GM18909 (cell line): ENCODE data around the gene GON7.
"Not testable (repeated sequence)": the region's sequence is repeated elsewhere in the genome, so short reads cannot be mapped to it uniquely, and the experiment has no call there.

Experiments used
- ATAC-seq: cut with Tn5 transposase; IDR thresholded peaks from one replicate; pipeline ENCODE4 v1.9.1; 2021; ENCODE audit warnings: mild to moderate bottlenecking; ENCODE audit not compliant: unreplicated experiment, poor library complexity

The GON7 gene, protein sequence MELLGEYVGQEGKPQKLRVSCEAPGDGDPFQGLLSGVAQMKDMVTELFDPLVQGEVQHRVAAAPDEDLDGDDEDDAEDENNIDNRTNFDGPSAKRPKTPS

DNA sequence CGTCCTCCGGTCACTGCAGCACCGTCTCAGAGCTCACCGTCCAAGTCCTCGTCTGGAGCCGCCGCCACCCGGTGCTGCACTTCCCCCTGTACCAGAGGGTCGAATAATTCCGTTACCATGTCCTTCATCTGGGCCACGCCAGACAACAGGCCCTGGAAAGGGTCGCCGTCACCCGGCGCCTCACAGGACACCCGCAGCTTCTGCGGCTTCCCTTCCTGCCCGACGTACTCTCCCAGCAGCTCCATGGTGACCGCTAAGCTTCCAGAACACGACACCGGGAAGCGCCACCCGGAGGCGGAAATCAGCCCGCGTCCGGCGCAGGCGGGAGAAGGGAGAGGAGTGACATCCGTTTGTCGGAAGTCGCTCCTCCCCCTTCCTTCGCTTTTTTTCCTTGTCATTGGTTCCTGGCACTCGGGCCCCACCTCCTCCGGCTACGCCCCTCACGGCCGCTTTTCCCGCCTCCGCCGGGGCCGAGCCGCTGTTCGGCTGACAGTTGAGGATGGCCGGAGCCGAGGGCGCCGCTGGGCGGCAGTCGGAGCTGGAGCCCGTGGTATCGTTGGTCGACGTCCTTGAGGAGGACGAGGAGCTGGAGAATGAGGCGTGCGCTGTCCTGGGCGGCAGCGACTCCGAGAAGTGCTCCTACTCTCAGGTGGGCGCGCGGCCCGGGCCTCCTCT, at the start of gene GON7, which contains the start of gene UBR7:
Gene GON7 (minus strand): TSS at position 273 of the 675 bp plus-strand sequence. CDS start 28 bp downstream, at position 245.
Gene UBR7 (plus strand): TSS at position 464 of the 675 bp plus-strand sequence. CDS start 36 bp downstream, at position 500.
- peak; percentile 90 for ATAC-seq

DNA sequence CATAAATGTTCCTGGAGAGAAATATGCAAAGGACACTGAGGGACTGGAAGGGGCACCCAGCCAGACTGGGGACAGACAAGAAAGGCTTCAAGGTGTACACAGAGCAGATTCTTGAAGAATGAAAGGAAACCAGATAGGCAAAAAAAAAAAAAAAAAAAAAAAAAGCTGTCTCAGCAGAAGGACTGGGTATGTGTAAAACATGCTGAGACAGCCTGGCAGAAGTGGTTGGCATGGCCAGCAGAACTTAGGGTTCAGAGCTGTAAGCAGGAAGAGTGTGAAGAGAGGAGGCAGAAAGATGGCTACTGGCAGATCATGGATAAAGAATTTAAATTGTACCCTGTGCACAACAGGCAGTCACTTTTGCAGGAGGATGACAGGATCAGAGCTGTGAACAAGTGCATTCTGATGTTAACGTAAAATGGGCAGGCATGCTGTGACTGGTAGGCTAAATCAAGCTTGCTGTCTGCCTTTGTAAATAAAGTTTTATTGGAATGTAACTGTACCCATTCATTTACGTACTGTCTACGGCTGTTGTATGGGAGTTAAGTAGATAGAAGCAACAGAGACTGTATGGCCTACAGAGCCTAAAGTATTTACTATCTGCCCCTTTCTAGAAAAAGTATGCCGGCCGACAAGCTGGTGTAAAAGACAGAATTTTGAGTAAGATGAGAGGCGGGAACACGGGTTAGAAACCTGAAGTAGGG, 42.4 kb upstream of the GON7 start:
- no peak for ATAC-seq

DNA sequence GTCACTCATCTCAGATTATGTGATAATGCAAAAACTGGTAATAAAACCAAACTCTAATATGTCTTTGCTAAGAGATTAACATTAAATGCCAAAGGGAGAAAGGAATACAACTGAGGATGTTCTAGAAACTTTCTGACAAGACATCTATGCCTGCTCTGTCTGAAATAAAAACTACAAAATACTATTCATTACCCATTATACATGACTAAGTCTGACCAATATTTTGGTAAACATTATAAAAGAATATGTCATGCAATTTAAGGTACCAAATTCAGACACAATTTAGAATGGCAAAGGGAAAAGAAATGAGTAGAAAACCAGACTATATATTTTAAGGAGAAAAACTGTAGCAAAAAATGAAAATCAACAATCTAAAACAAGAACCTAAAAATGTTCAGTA, 39.7 kb upstream of the GON7 start:
- ATAC-seq = no peak

DNA sequence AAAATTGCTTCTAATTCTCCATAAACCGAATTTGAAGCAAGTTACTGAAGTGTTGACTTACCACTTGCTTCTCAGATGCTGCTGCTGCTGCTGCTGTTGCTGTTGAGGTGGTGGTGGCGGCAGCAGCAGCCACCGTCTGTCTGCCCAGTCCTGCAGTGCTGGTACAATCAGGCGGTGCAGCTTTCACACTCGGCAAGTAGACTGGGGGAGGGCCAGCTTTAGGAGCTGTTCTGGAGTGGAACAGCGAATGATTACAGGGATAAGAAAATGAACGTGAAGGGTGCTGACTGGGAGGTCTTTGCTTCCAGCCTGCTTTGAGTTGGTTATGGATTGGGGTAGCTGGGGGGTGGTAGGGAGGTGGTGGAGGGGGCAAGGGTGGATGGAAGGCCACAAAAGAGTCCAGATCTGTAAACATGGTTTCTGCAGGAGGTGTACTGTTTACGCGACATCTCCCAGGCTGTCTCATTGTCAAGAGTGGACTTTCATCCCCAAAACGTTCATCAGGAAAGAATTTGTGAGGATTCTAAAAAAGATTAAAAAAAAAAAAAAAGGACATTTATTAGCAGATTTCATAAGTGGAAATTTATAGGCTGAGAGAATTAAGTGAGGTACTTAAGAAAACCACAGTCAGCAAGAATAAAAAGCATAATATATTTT, 39.0 kb upstream of the GON7 start:
- no peak for ATAC-seq

DNA sequence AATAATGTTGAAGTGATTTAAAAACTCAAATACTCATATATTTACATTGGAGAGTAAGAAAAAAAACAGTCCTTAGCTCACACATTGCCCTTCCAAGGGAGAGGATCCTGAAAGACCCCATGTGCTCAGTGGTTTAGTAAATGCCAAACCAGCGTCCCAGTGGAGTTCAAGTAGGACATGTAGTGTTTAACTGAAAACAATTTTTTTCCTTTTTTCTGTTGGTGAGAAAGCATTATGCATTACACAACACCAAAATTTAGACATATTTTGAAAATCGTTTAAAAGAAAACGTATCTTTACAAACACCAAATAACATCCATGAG, 33.8 kb upstream of the GON7 start:
- no peak for ATAC-seq

DNA sequence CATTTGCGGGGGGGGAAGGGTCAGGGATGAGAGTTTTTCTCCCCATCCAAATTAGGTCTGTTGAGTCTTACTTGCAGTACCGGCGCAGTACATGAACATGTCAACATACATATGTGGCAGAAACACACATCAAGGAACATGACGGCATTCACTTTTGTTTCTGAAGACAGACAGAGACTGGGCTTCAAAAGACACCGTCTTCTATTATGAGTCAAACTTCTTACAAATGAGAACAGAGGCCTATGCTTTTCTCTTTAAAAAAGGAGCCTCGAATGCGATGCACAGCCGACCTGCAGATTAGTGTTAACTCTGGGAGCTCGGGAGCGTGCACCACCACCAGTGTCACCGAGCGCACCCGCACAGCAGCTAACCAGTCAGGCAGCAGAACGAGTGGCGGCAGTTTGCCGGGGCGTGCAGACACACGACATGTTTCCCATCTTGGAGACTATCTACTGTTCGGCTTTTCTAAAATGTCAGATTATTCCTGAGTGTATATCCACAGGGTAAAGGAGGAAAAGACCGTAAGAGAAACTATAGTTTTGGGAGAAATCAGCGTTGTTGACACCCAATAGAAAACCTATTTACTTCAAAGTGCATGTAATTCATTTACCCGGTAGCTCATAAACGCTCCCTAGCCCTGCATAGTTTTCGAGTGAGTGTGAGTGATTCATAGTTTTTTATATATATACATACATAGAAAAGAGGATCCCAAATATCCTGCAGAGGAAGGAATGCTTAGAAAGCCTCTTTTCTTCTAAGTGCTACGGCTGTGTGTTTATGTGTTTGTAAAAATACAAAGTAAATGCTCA, 33.2 kb upstream of the GON7 start:
- no peak for ATAC-seq

DNA sequence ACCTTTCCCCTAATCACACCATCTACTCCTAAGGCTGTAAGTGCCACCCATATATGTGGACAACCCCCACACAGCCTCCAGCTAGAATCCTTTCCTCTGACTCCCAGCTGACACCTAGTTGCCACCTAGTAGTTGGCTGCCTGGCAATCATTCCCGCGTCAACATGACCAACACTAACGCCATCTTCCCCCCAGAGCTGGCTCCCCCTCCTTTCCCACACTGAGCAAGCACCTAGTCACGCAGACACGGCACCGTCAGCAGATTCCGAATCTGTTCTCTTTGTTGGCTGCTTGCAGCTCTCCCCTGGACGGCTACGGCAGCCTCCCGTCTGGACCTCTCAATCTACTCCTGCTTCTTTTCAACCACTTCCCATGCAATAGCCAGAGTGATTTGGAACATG, 27.9 kb upstream of the GON7 start:
- no peak for ATAC-seq

DNA sequence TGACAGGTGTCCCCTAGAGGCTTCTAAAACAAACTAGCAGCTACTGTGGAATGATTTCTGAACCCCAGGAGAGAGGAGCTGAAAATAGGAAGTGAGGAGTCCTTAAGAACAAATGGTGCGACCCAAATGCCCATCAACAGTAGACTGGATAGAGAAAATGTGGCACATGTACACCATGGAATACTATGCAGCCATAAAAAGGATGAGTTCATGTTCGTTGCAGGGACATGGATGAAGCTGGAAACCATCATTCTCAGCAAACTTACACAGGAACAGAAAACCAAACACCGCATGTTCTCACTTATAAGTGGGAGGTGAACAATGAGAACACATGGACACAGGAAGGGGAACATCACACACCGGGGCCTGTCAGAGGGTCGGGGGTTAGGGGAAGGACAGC, 26.2 kb upstream of the GON7 start:
- ATAC-seq = not testable (repeated sequence)

DNA sequence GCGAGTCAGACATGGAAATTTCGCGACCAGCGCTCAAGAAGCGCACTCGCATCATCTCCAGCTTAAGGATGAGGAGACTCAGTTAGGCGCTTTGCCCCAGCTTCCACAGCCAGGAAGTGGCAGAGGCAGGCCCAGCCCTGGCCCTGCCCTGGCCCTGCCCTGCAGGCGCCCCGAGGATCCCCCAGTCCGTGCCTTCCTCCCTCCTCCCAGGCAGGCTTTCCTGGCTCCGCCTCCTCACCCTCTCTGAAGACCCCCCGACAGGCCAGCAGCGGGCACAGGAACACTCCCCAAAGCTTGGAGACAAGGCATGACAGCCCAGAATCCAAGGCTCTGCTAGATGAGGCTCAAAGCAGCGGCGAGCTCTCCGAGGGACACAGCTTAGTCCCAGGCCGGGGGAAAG, 25.3 kb upstream of the GON7 start:
- no peak for ATAC-seq

DNA sequence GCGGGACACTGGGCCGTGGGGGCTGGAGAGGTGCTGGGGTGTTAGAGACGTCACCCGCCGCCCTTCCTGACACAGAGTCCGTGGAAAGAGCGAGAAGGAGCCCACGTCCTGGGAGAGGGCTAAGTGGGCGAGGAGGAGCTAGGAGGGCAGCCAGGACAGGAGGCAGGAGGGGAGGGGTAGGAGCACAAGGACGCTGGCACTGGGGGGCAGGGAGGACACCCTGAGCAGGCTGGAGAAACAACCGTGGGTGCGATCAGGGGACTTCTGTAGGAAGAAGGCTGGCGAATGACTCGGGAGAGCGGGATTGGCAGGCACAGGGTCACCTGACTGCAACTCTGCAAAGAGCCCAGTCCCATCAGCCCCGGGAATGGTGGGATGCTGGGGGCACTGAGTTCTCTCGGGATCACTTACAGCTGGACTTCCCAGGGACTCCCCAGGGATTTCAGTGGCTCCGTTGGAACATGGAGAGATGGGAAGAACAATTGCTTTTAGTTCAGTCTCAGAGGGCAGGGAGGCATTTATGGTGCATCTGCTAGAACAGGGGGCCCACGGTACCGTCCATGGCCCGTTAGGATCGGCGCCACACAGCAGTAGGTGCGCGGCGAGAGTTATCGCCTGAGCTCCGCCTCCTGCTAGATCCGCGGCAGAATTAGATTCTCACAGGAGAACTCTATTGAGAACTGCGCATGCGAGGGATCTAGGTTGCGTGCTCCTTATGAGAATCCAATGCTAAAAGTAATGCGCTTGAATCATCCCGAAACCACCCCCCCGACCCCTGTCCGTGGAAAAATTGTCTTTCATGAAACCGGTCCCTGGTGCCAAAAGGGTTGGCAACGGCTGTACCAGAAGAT, 24.5 kb upstream of the GON7 start:
- no peak for ATAC-seq

DNA sequence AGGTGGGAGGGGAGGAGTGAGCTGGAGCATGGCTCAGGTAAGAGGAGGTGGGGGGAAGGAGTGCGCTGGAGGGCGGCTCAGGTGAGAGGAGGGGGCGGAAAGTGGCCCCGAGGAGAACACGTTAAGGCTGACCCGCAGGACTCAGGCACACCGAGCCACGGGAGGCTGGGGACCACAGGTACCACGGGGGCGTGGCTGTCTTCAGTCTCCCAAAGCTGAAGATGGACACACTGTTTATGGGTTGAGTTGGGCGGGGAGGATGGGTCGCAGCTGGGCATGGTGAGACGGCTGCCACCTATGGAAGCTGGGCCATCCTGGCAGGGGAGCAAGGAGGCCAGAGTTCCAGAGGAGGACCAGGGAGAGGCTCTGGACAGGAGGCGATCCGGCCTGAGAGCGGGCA, 23.7 kb upstream of the GON7 start:
- no peak for ATAC-seq

DNA sequence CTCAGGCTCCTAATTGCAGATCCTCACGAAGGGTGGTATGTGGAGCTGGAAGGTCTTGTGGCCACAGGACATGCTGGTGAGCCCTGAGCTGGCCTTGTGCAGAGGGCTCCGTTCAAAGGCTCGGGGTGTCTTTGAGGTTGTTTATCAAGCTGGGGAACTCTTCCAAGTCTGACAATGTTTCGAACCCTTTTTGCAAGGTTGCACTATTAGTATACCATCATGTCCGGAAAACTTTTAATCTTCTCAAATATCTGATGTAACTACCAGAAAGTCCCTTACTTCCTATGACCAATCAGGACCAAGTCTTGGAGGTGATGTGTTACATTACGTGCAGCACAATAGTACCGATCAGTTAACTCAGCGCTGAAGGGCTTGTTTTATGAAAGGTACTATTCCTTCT, 21.7 kb upstream of the GON7 start:
- no peak for ATAC-seq

DNA sequence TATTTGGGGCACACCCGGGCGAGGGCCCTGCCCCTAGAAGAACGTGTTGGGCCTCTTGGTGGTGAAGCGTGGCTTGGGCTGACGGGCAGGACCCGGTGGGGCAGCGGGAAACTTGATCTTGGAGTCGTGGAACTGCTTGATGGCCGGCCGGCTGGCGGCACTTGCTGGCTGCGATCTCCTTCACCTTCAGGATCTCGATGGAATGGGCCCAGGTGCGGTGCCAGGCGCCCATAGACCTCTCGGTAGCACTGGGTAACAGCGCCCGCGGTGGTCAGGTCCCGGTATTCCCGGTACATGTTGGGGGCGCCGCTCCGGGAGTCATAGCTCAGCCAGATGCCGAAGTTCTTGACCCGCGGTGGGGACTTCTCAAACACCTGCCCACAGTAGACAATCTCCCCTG, 16.7 kb upstream of the GON7 start:
- no peak for ATAC-seq

DNA sequence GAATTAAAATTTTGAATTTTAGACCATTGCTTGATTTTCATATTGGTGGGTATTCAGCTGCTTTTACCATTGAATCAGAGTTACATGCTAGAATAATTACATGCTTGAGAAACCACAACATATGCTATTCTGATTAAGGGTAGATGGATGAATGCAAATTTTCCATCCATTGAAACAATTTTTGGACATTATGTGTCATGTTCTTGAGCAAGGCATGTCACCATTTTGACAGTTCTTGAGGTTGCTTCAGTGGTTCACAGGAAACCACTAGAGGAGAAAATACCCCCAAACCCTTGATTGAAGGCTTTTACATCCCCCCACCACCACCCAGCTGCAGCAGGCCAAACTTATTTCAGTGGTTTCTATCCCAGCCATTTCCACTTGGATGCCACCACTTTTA, 13.6 kb upstream of the GON7 start:
- ATAC-seq = no peak

DNA sequence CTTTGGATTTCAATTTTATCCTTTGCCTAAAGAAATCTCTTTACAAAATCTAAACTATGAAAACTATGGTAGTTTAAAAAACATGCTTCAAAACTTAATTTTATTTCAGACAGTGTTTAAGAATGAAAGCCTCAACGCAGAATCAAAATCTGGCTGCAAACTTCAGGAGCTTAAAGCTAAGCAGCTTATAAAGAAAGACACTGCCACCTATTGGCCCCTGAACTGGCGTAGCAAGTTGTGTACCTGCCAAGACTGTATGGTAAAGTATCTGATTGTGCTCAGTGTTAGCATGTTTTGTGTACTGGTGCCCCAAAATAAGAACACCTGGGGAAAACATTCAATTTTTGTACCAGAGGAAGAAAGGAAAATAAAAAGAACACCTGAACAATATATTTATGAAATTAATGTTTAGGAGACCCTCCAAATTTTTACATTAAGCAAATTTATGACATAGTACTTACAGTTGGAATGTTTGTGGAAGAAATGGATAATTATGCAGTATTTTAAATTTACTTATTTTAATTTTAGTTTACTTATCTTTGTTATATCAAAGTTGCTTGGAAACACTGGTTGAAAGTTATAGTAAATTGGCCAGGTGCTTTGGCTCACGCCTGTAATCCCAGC, 12.3 kb upstream of the GON7 start:
- peak; percentile 57 for ATAC-seq

DNA sequence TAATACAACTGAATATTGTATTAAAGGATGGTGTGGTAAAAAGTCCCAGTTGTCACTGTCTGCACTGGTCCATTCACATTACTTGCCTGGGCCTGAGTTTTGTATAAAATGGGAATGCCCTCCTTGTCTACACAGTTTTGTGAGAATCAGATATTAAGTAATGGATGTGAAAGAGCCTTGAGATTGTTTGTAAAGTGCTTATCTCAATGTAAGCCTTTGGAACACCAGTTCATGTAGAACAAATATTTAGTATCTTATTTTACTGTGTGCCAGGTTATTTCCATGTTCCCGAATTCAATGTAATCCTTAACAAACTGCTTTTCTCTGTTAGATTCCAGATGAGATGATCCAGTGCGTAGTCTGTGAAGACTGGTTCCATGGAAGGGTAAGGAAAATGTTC, 7.7 kb upstream of the GON7 start:
- ATAC-seq = no peak

DNA sequence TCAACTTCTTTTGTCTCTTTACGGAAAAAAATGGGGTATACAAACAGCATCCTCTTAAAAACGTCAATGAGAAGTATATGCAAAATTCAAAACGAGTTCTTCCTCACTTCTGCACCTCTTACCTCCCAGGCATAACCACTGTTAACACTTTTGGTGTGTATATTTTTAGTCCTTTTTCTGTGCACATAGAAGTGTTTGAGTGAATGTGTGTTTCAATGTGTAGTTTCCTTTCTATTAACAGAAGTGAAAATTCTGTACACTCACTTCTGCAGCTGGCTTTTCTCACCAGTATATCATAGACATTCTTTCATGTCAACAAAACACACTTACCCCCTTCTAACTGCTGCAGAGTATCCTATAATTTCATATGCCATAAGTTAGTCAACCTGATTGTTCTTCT, 5.6 kb upstream of the GON7 start:
- ATAC-seq = peak; percentile 69

DNA sequence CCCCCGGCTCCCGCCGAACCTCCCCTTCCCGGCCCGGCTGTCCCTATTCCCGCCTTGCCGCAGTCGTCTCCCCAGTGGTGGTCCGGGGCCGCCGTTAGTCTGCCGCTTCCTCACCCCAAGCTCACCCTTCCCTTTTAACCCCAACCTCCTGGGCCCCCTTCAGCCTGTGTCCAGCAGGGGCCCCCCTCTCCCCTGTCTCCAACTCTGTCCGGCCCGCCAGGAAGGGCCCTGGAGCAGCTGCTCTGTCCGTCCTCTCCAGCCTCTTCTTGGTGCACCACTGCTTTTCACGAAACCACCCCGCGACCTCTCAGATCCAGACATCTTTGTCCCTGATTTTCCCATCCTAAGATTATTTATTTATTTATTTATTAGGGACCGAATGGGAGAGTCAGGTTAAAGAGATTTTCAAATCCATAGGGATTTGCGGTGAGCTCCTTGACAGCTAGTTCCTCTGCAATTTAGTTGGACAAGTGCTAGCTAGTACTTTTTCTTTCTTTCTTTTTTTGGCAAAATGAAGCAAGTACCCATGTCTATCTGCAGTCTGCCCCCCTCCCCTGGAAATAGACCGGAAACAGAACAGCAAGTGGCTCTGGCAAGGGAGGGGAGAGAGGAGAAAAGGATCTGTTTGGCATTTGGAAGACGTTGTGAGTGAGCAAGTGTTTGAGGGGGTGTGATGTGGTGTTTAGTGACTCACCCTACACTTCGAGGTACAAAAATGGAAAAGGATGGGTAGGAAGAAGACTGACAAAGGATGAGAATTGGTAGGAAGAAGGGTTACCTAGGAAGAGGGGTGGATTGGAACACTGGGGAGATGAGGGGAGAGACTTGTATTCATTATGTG, 823 bp upstream of the GON7 start:
- peak; percentile 35 for ATAC-seq
